ENCODE results near the gene CCNY. TPM values are rescaled to one million over a fixed set of nuclear protein-coding genes. Genes with fewer than 3 reads are reported as not detected.
A peak's percentile ranks its signal among the peaks of the same experiment; 100 is the strongest.

Gene CCNY
- total and polyA plus RNA-seq, 2 of the 13 experiments (the other 11 are each of a cell fraction or from before 2014, with no cell fraction given), result 48.2 to 54.7 TPM

GRCh38 chr10:35462491-35462934 lies 126.2 kb downstream of the CCNY start (continued):
- TF ChIP-seq ZNF460 (CRISPR knock-in tag; IDR thresholded peaks at IDR 0.05; ENCODE audit: borderline replicate concordance), result no peak
- peak; percentile 58 for TF ChIP-seq TEAD3 (CRISPR knock-in tag; optimal IDR thresholded peaks at IDR 0.05; ENCODE audit: borderline replicate concordance)
- peak; percentile 70; the same call in 1 of the 2 replicates for TF ChIP-seq TFAP4 (IDR thresholded peaks at IDR 0.05; ENCODE audit: borderline replicate concordance, low read depth)
- TF ChIP-seq ZNF543 (CRISPR knock-in tag; IDR thresholded peaks at IDR 0.05), result no peak
- 0 out of 2 replicates have a peak, but pooled peaks have one; percentile 24 for TF ChIP-seq ZZZ3 (CRISPR knock-in tag; IDR thresholded peaks at IDR 0.05; ENCODE audit: borderline replicate concordance)
- peak; percentile 63 for TF ChIP-seq PAXIP1 (CRISPR knock-in tag; conservative IDR thresholded peaks at IDR 0.05)
- TF ChIP-seq ZBTB25 (CRISPR knock-in tag; IDR thresholded peaks at IDR 0.05), result no peak
- no peak for TF ChIP-seq ZNF382 (CRISPR knock-in tag; IDR thresholded peaks at IDR 0.05; ENCODE audit: borderline replicate concordance)
- TF ChIP-seq ZNF263 (CRISPR knock-in tag; IDR thresholded peaks at IDR 0.05), result no peak
- TF ChIP-seq RXRA (CRISPR knock-in tag; IDR thresholded peaks at IDR 0.05), result peak; percentile 90
- TF ChIP-seq ZNF580 (CRISPR knock-in tag; IDR thresholded peaks at IDR 0.05; ENCODE audit: borderline replicate concordance, low read depth), result 0 out of 2 replicates have a peak, but pooled peaks have one; percentile 27
- TF ChIP-seq ZNF451 (CRISPR knock-in tag; IDR thresholded peaks at IDR 0.05), result 0 out of 2 replicates have a peak, but pooled peaks have one; percentile 58
- TF ChIP-seq ZSCAN30 (CRISPR knock-in tag; IDR thresholded peaks at IDR 0.05), result no peak
- TF ChIP-seq FOXA3 (CRISPR knock-in tag; IDR thresholded peaks at IDR 0.05), result peak; percentile 55; the same call in 1 of the 2 replicates
- 0 out of 2 replicates have a peak, but pooled peaks have one; percentile 46 for TF ChIP-seq ZBTB26 (CRISPR knock-in tag; IDR thresholded peaks at IDR 0.05; ENCODE audit: borderline replicate concordance)
- TF ChIP-seq RARG (CRISPR knock-in tag; IDR thresholded peaks at IDR 0.05; ENCODE audit: low read depth), result no peak
- 0 out of 2 replicates have a peak, but pooled peaks have one; percentile 55 for TF ChIP-seq ZBTB7B (CRISPR knock-in tag; IDR thresholded peaks at IDR 0.05)
- no peak for TF ChIP-seq FOSL2 (CRISPR knock-in tag; IDR thresholded peaks at IDR 0.05)
- peak; percentile 33; the same call in 1 of the 2 replicates for TF ChIP-seq FOXO1 (CRISPR knock-in tag; IDR thresholded peaks at IDR 0.05)
- no peak for TF ChIP-seq CEBPG (CRISPR knock-in tag; IDR thresholded peaks at IDR 0.05)
- TF ChIP-seq CEBPZ (IDR thresholded peaks at IDR 0.05; ENCODE audit: low read length), result no peak

Measured in HepG2 (cell line).